ENCODE measurements around the gene DNM1.
A peak's percentile ranks its signal among the peaks of the same experiment; 100 is the strongest.

DNM1 gene

GRCh38 chr9:128203024-128203706 lies at the start of gene DNM1:
DNM1 (plus strand) TSS chr9:128203379; CDS start chr9:128203471, 92 bp downstream.
- DNase-seq (ENCODE audit: insufficient read length, low spot score) (peak; percentile 86), FAIRE-seq (no peak)
- TF ChIP-seq CTCF (IDR thresholded peaks at IDR 0.05; ENCODE audit: insufficient read depth, missing control alignments): peak; percentile 62

- TF ChIP-seq CTCF (IDR thresholded peaks at IDR 0.05; ENCODE audit: insufficient read depth, missing control alignments): no peak
These were observed 49.1 kb upstream of the DNM1 start for GRCh38 chr9:128153947-128154695.

GRCh38 chr9:128155736-128156500 lies 47.3 kb upstream of the DNM1 start:
- no peak for TF ChIP-seq CTCF (IDR thresholded peaks at IDR 0.05; ENCODE audit: insufficient read depth, missing control alignments)
- no peak for FAIRE-seq
- DNase-seq (ENCODE audit: insufficient read length, low spot score): no peak

More at GRCh38 chr9:128153947-128154695, 49.1 kb upstream of the DNM1 start:
- FAIRE-seq (no peak), DNase-seq (ENCODE audit: insufficient read length, low spot score) (no peak)

GRCh38 chr9:128159522-128159783 lies 43.7 kb upstream of the DNM1 start:
- no peak for FAIRE-seq

GRCh38 chr9:128159784-128160602 lies 43.2 kb upstream of the DNM1 start, which contains the start of gene BBLN:
BBLN (plus strand) TSS chr9:128160265; CDS start chr9:128160408, 143 bp downstream.
- TF ChIP-seq CTCF (IDR thresholded peaks at IDR 0.05; ENCODE audit: insufficient read depth, missing control alignments): no peak
- FAIRE-seq (no peak), DNase-seq (ENCODE audit: insufficient read length, low spot score) (peak; percentile 99)

More at GRCh38 chr9:128159522-128159783, 43.7 kb upstream of the DNM1 start:
- DNase-seq (ENCODE audit: insufficient read length, low spot score): no peak
- no peak for TF ChIP-seq CTCF (IDR thresholded peaks at IDR 0.05; ENCODE audit: insufficient read depth, missing control alignments)

- no peak for TF ChIP-seq CTCF (IDR thresholded peaks at IDR 0.05; ENCODE audit: insufficient read depth, missing control alignments)
- no peak for FAIRE-seq
- no peak for DNase-seq (ENCODE audit: insufficient read length, low spot score)
These were observed 42.6 kb upstream of the DNM1 start for GRCh38 chr9:128160603-128160987.

Measured in D721Med (cell line).